Fibroblast of lung (primary cell): ENCODE results near the gene ZNF543.

Source experiments
- EZH2 ChIP-seq: IDR thresholded peaks from 2 replicates; pipeline ENCODE4 v1.5.1; 2012; ENCODE audit warnings: low read length, control low read depth, mild to moderate bottlenecking; ENCODE audit errors: missing control alignments
- TF ChIP-seq, protein P1 (sequence below), 2 donors: IDR thresholded peaks in 1 of 2; conservative IDR thresholded peaks in 1 of 2; 1 replicate in 1 of 2; 2 replicates in 1 of 2; pipeline ENCODE4 v1.5.1; 2011 to 2012; ENCODE audit warnings: low read length in 2 of 2, control low read depth in 1 of 2, inconsistent platforms in 1 of 2, low read depth in 1 of 2, mild to moderate bottlenecking in 1 of 2

DNA sequence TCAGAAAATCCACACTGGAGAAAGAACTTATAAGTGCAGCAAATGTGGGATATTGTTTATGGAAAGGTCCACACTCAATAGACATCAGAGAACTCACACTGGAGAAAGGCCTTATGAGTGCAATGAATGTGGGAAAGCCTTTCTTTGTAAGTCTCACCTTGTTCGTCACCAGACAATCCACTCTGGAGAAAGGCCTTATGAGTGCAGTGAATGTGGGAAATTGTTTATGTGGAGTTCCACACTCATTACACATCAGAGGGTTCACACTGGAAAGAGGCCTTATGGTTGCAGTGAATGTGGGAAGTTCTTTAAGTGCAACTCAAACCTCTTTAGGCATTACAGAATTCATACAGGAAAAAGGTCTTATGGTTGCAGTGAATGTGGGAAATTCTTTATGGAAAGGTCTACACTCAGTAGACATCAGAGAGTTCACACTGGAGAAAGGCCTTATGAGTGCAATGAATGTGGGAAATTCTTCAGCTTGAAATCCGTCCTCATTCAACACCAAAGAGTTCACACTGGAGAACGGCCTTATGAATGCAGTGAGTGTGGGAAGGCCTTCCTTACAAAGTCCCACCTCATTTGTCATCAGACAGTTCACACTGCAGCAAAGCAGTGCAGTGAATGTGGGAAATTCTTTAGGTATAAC lies 57.4 kb downstream of the ZNF543 start:
- TF ChIP-seq EZH2 = no peak
- TF ChIP-seq, protein P1, sequence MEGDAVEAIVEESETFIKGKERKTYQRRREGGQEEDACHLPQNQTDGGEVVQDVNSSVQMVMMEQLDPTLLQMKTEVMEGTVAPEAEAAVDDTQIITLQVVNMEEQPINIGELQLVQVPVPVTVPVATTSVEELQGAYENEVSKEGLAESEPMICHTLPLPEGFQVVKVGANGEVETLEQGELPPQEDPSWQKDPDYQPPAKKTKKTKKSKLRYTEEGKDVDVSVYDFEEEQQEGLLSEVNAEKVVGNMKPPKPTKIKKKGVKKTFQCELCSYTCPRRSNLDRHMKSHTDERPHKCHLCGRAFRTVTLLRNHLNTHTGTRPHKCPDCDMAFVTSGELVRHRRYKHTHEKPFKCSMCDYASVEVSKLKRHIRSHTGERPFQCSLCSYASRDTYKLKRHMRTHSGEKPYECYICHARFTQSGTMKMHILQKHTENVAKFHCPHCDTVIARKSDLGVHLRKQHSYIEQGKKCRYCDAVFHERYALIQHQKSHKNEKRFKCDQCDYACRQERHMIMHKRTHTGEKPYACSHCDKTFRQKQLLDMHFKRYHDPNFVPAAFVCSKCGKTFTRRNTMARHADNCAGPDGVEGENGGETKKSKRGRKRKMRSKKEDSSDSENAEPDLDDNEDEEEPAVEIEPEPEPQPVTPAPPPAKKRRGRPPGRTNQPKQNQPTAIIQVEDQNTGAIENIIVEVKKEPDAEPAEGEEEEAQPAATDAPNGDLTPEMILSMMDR (conservative IDR thresholded peaks at IDR 0.05 in 1 of 2, IDR thresholded peaks at IDR 0.05 in 1 of 2; ENCODE audit: low read depth in 1 of 2, low read length in 2 of 2) = no peak
